ENCODE data around the gene ABHD15.

GRCh38 chr17:29561554-29562517 is 5.0 kb downstream of the ABHD15 start:
- TF ChIP-seq ZFP30 (CRISPR knock-in tag; IDR thresholded peaks at IDR 0.05) (no peak), TOX (CRISPR knock-in tag; IDR thresholded peaks at IDR 0.05; ENCODE audit: borderline replicate concordance) (no peak), ZFP3 (CRISPR knock-in tag; IDR thresholded peaks at IDR 0.05) (no peak), ISL1 (CRISPR knock-in tag; IDR thresholded peaks at IDR 0.05) (no peak), PPARA (CRISPR knock-in tag; IDR thresholded peaks at IDR 0.05; ENCODE audit: borderline replicate concordance) (no peak), ESRRG (CRISPR knock-in tag; IDR thresholded peaks at IDR 0.05) (no peak), ZNF565 (CRISPR knock-in tag; conservative IDR thresholded peaks at IDR 0.05; ENCODE audit: low read depth) (no peak), PATZ1 (CRISPR knock-in tag; IDR thresholded peaks at IDR 0.05; ENCODE audit: borderline replicate concordance) (no peak), ZNF8 (CRISPR knock-in tag; IDR thresholded peaks at IDR 0.05) (no peak), CREB5 (CRISPR knock-in tag; IDR thresholded peaks at IDR 0.05; ENCODE audit: low read depth) (no peak), ZNF70 (CRISPR knock-in tag; IDR thresholded peaks at IDR 0.05) (no peak), SNAI2 (CRISPR knock-in tag; IDR thresholded peaks at IDR 0.05) (no peak), CSRNP3 (CRISPR knock-in tag; IDR thresholded peaks at IDR 0.05) (no peak)

All from SK-N-SH treated with all-trans-retinoic acid at 6 μM for 48 hours (cell line).